Motor neuron (in vitro differentiated cells): Measurements from ENCODE around the gene NEDD9. TPM values are rescaled to one million over a fixed set of nuclear protein-coding genes. Genes with fewer than 3 reads are reported as not detected.

Source experiments
- ATAC-seq, 8 experiments: fragments of 200-7000 bp; cut with Tn5 transposase; replicated peaks in 6 of 8; 2 replicates each; pipeline ENCODE4 v1.8.0; 2021; ENCODE audit warnings: mild to moderate bottlenecking in 8 of 8, moderate library complexity in 8 of 8
- H3K27ac ChIP-seq, 2 donors: fragments of 250-450 bp; sonication (Bioruptor Pico); 2 replicates each; pipeline ENCODE4 v1.9.0; 2021; ENCODE audit warnings: antibody characterized with exemption in 2 of 2, mild to moderate bottlenecking in 2 of 2, moderate library complexity in 1 of 2
- H3K4me1 ChIP-seq, 2 donors: fragments of 250-450 bp; sonication (Bioruptor Pico); replicated peaks in 1 of 2; 2 replicates each; pipeline ENCODE4 v1.6.1; 2021; ENCODE audit warnings: antibody characterized with exemption in 2 of 2, mild to moderate bottlenecking in 2 of 2, moderate library complexity in 1 of 2
- H3K4me3 ChIP-seq, 5 donors: fragments of 250-450 bp; sonication (Bioruptor Pico); 2 replicates each; pipeline ENCODE4 v1.9.0; 2021; ENCODE audit warnings: antibody characterized with exemption in 5 of 5, mild to moderate bottlenecking in 5 of 5, moderate library complexity in 4 of 5
- WGBS, 10 experiments: fragments of 450-650 bp; shearing (Covaris generic); methylation state at CpG; one replicate each; pipeline ENCODE4 v1.0.0; 2022; 5-methylcytosine and 5-hydroxymethylcytosine counted together
- in situ Hi-C, 9 experiments: fragments of 400-800 bp; cut with MboI; loops; one replicate each; pipeline ENCODE4 v1.15.0; 2021; ENCODE audit warnings: low sequenced_read_pairs in 9 of 9, low pct_unique_long_range_greater_than_20kb in 2 of 9; ENCODE audit not compliant: unreplicated experiment in 9 of 9
- total RNA-seq, 8 experiments: library from RNA; unstranded; fragments of 300-600 nt; gene quantifications; 2 replicates each; pipeline versions ENCODE4 v1.2.3 to v1.2.4, GENCODE V29; 2022

Gene NEDD9
- total RNA-seq, 8 experiments from 2014 or later, result 1.4 to 48.0 (median 6.5) TPM

GRCh38 chr6:11208854-11209253, 23.6 kb downstream of the NEDD9 start:
- Histone ChIP-seq H3K27ac (no peak overlapping the region), H3K4me1 (peaks cover 6 to 18% of the 10 kb centered on the region in 2 donors), H3K4me3 (no peak overlapping the region)
- no peak for ATAC-seq
- in situ Hi-C loops, result no loop called here
- WGBS, 10 experiments, result 0 to 100% (median 94%) methylated on average over 1 of the region's 1 CpG; no CpG with 5 or more reads in 1 of the 10 experiments

DNA sequence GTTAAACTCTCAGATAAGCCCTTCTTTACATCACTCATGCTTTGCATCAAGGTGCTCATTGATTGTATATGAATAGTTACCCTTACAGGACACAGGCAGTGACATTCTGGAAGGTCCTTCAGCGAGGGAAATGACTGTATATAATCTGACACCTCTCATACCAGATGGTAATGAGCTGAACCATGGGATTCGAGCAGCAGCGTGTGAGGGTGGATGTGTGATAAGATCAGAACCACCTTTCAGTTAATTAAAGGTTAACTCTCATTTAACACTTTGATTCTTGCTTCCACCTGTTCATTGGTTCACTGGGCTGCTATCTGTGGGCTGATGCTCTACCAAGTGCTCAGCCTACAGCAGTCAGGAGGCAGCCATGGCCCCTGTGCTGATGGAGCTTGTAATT, 24.2 kb downstream of the NEDD9 start:
- Histone ChIP-seq H3K27ac (no peak overlapping the region), H3K4me3 (no peak overlapping the region), H3K4me1 (peaks cover 6 to 19% of the 10 kb centered on the region in 2 donors)
- no peak for ATAC-seq
- WGBS, 10 experiments, result 50 to 100% (median 93%) methylated on average over 1 to 3 of the region's 3 CpGs; no CpG with 5 or more reads in 1 of the 10 experiments
- in situ Hi-C loops, result no loop called here

- Histone ChIP-seq H3K4me1 (peaks cover 15 to 24% of the 10 kb centered on the region in 2 donors), H3K27ac (peak overlapping the region in 1 of 2 donors; percentile 60), H3K4me3 (no peak overlapping the region)
- peak; percentile 53 to 86 (median 73) for ATAC-seq
- in situ Hi-C loops, result no loop called here
- 13 to 94% (median 70%) methylated on average over 2 to 5 of the region's 5 CpGs; no CpG with 5 or more reads in 1 of the 10 experiments for WGBS, 10 experiments
Observed at GRCh38 chr6:11207199-11207968, 25.1 kb downstream of the NEDD9 start.

DNA sequence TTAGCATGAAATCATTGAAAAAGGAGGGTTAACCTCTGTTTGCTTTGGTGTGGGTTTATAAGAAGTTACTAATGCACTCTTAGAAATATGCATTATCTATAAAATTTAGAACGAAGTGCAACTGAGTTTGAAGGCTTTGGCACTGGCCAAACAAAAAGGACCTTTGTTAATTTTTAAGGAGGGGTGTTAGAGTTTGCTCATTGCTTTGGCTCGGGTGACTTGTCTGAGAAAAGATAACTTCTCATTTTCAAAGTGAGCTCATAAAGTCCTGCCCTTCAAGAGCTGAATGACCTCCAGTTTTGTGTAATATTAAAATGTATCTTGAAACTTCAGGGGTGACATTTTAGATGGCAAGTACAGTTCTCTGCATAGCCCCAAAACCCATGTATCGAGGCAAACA, 25.9 kb downstream of the NEDD9 start:
- in situ Hi-C loops, result no loop called here
- ATAC-seq, result no peak
- WGBS, 10 experiments, result 47 to 100% (median 87%) methylated on average over 1 to 3 of the region's 3 CpGs
- Histone ChIP-seq H3K27ac (no peak overlapping the region), H3K4me1 (peaks cover 22 to 29% of the 10 kb centered on the region in 2 donors), H3K4me3 (no peak overlapping the region)

GRCh38 chr6:11204794-11205366, 27.6 kb downstream of the NEDD9 start:
- no peak overlapping the region for H3K27ac ChIP-seq
- H3K4me3 ChIP-seq, result no peak overlapping the region
- in situ Hi-C loops, result no loop called here
- H3K4me1 ChIP-seq, result peaks cover 22 to 29% of the 10 kb centered on the region in 2 donors
- no peak for ATAC-seq
- WGBS, 10 experiments, result 38 to 95% (median 90%) methylated on average over 1 to 5 of the region's 5 CpGs; no CpG with 5 or more reads in 5 of the 10 experiments

GRCh38 chr6:11204005-11204399, 28.5 kb downstream of the NEDD9 start:
- Histone ChIP-seq H3K27ac (no peak overlapping the region), H3K4me3 (no peak overlapping the region), H3K4me1 (peaks cover 22 to 29% of the 10 kb centered on the region in 2 donors)
- 91 to 100% (median 92%) methylated on average over 2 to 4 of the region's 4 CpGs; no CpG with 5 or more reads in 4 of the 10 experiments for WGBS, 10 experiments
- in situ Hi-C loops, result no loop called here
- ATAC-seq, result no peak

- H3K4me1 ChIP-seq, result peaks cover 22 to 29% of the 10 kb centered on the region in 2 donors
- no peak overlapping the region for H3K4me3 ChIP-seq
- 61 to 100% (median 77%) methylated on average over 1 to 6 of the region's 6 CpGs; no CpG with 5 or more reads in 2 of the 10 experiments for WGBS, 10 experiments
- in situ Hi-C loops, result no loop called here
- H3K27ac ChIP-seq, result peak overlapping the region; percentile 41 to 87
- ATAC-seq, result peak in 1 of 8 experiments; percentile 9
Observed at GRCh38 chr6:11203306-11204004, 29.0 kb downstream of the NEDD9 start.

DNA sequence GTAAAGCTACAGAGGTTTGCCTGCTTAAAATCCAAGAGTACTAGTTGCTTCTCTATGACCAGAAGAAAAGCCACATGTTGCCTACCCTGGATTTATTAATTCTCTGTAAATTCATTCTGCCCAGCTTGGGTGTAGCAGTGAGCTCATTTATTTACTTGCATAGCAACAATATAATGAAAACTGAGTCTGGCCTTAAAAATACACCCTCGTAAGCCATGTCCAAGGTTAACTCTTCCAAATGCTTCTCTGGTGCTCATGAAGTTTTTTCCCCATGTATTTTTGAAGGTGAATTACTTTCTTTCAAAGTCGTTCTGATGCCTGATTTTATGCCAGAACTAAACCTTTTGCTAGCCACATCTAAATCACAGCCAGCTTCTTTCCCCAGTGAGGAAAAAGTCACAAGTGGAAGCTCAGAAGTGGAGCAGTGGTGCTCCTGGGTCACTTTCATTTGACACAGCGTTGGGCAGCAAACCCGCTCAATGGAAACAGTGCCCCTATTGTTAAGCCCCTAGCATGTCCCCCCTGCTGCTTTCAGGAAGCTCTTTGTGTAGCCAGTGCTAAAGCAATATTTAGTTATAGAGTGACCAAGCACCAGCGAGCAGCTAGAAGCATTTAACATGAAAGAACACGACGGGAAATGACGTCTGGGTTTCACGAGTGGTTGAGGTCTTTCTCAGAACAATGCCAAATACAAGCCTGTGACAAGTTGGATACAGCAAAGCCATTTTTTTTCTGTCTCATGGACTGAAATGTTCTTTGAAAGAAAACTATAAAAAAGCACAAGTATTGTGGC, 29.8 kb downstream of the NEDD9 start:
- Histone ChIP-seq H3K27ac (peak overlapping the region; percentile 41 to 87), H3K4me3 (peak overlapping the region in 1 of 5 donors; percentile 4), H3K4me1 (peaks cover 24 to 30% of the 10 kb centered on the region in 2 donors)
- 0 to 81% (median 16%) methylated on average over 1 to 9 of the region's 9 CpGs for WGBS, 10 experiments
- in situ Hi-C loops, result no loop called here
- ATAC-seq, result peak; percentile 47 to 89 (median 85)

- ATAC-seq, result no peak
- no peak overlapping the region for H3K4me3 ChIP-seq
- in situ Hi-C loops, result no loop called here
- H3K27ac ChIP-seq, result peak overlapping the region in 1 of 2 donors; percentile 87
- H3K4me1 ChIP-seq, result peaks cover 30 to 32% of the 10 kb centered on the region in 2 donors
- WGBS, 10 experiments, result 38 to 83% (median 66%) methylated on average over 1 to 4 of the region's 4 CpGs; no CpG with 5 or more reads in 1 of the 10 experiments
Observed at GRCh38 chr6:11201772-11202512, 30.5 kb downstream of the NEDD9 start.

DNA sequence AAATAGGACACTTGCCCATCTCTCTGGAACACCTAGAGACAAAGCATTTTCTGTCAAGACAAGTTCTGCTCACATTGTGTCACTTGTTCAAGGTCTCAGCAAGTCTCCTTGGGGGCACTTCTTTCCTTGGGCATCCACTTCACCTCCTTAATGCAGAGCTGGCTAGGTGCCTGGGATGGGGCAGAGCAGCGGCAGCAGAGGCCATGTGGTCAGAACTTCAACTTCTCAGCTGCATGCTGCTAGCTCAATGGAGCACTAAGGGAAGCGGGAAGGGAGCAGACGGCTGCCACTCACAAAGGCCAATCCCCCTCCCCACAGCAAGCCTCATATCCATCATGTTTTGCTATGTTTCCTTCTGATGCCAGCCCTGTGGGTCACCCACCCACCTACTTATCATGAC, 31.5 kb downstream of the NEDD9 start:
- H3K4me3 ChIP-seq, result no peak overlapping the region
- H3K4me1 ChIP-seq, result peaks cover 34 to 37% of the 10 kb centered on the region in 2 donors
- no peak overlapping the region for H3K27ac ChIP-seq
- in situ Hi-C loops, result no loop called here
- no peak for ATAC-seq
- 0 to 94% (median 42%) methylated on average over 1 to 2 of the region's 3 CpGs; no CpG with 5 or more reads in 6 of the 10 experiments for WGBS, 10 experiments

DNA sequence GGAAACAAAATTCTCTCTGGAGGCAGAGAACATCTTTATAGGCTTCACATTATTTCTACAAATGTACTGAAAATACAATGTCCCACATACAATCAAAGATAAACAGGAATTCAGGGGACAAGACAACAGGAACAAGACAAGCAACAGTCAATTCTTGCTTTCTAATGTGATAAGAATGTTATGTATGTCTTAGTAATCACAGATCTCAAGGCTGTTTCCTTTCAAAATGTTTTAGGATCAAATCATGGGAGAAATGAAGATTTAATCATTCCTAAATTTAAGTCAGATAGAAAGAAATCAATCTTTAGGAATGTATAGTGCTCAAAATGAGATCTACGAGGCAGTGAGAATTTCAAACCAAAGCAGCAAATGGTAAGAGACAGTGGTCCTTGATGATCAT, 32.1 kb downstream of the NEDD9 start:
- in situ Hi-C loops, result no loop called here
- peaks cover 34 to 37% of the 10 kb centered on the region in 2 donors for H3K4me1 ChIP-seq
- H3K27ac ChIP-seq, result no peak overlapping the region
- H3K4me3 ChIP-seq, result no peak overlapping the region
- WGBS, 10 experiments, result 57 to 100% (median 92%) methylated on average over 1 of the region's 1 CpG; no CpG with 5 or more reads in 3 of the 10 experiments
- no peak for ATAC-seq
